Measurements from ENCODE around the gene LRRN2.

Gene LRRN2

GRCh38 chr1:204688776-204689175 is 3.2 kb upstream of the LRRN2 start:
- no peak for DNase-seq

DNA sequence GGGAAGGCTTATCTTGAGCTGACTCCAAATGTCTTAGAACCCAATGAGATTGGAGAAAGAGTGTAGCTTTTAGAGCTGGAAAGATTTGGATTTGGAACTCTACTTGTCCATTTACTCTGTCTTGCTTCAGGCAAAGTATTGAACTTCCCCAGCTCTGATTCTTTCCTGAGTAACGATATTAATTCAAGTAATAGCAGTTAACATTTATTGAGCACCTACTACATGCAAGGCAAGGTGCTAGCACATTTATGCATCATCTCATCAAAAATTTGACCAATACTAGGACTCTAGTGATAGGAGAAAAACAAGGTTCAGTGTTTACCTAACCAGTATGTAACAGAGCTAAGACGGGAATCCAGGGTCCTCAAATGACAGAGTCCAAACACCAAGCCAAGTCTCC is 2.5 kb upstream of the LRRN2 start:
- DNase-seq: no peak

DNA sequence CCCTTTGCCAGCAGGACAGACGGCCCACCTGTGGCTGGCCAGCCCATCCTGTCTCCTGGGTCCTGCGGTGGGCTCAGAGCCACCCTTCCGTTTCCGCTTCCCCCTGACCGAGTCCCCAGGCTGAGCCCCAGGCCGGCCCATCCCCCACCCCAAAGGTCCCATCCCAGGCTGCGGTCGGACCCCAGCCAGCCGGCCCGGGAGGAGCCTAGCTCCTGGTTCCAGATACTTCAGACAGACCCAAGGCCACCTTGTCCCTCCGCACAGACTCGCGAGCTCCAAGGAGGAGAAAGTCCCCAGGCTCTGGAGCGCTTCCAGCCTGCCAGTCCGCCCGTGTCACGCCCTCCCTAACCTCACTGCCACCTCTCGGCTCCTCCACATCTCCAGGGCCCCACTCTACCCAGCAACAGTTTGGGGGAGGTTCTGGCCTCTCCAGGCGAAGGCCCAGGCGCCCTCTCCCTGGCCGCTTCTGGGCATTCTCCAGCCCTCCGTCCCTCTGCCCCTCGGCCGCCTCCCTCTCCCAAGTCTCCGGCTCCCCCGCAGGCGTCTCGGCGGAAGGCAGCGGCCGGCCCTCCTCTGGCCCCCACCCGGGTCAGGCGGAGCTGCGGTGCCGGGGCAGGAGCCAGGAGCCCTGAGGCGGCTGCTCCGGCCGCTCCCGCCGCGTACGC is 835 bp downstream of the LRRN2 start:
- DNase-seq: no peak

GRCh38 chr1:204684206-204684570 is 1.4 kb downstream of the LRRN2 start:
- no peak for DNase-seq

DNA sequence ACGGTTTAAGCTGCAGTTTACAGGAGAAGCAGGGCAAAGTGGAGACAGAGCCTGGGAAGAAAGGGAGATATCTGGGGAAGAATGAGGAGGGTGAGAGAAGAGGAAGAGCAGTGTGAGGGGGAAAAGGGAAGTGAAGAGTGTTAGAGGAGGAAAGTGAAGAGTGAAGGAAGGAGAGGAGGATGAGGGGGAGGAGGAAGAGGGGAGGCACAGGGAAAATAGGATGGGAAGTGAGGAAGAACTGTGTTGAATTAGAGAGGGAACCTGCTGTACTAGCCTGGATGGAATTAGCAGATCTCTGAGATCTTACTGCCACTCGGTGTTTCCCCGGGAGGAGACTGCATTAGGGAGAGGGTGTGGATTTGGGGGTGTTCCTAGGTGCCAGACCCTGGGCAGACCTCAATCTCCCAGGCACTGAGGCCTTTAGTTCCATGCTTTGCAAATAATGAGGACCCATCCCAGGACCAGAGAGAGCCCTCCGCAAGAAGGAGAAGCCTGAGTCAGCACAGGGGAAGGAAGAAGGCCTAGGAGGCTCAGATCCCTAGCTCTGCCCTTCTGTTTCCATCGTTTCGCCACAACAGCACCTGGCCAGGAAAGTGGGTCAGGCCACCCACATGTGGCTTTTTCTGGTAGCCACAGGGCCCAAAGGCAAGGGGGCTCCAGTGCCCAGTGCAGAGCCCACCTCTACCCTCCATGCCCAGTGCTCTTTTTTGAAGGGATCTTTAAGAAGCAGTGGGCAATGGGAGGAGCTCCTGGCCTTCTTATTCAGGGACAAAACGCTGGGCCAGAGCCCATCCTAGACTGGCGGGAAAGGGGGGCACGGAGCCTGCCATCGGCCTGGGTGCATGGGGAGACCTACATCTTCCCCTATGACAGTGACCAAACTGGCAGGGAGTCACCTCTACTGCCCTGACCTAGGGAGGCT is 2.0 kb downstream of the LRRN2 start:
- DNase-seq: no peak

GRCh38 chr1:204680461-204680860 is 5.1 kb downstream of the LRRN2 start:
- DNase-seq: no peak

- no peak for DNase-seq
Observed at GRCh38 chr1:204680051-204680450, 5.5 kb downstream of the LRRN2 start.

DNA sequence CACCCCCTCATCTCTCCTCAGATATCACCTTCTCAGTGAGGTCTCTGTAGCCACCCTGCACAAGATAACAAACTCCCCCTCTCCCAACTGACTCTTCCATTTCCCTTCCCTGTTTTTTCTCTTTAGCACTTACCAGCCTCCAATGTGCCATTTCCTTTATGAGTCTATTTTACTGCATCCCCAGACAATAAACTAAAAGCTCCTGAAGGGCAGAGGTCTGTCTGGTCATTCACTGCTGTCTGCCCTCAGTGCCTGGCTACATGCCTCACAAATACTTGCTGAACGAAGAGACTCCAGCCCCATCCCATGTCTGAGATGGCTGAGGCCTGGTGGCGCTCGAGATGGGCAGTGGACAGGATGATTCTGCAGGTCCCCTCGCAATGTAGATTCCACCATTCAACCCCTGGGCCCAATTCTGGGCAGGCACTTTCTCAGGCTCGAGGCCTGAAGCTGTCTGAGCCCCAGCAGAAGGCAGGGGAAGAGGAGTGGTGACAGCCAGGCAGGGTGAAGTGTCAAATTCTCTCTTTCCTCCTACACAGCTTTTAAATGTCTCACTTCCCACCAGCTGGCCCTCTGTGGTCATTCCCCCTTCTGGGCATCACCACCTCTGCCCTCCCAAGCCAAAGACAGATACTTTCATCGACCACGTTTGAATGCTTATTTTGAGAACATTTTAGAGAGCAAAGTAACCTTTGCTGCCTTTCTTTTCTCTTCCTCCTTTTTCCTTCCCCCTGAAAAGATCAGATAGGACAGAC is 6.6 kb downstream of the LRRN2 start:
- DNase-seq: no peak

GRCh38 chr1:204677864-204678263 is 7.7 kb downstream of the LRRN2 start:
- DNase-seq: no peak

DNA sequence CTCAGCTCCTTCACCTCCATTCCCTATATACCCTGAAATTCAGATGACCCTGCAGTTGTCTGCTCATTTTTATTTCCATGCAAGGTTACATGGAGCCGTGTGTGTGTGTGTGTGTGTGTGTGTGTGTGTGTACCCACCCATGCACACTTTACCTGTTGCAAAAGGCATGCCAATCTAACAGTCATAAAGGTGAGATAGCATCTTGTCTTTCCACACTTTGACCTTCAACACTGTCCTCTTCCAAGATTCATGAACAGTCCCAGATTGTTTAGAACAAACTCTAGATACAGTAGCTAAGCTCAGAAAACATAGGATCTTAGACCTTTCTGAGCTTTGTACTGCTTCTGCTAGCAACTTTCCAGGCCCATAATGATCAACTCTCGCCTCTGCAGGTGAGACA is 9.5 kb downstream of the LRRN2 start:
- DNase-seq: no peak

GRCh38 chr1:204673909-204674649 is 11.5 kb downstream of the LRRN2 start:
- DNase-seq: no peak

GRCh38 chr1:204673209-204673608 is 12.3 kb downstream of the LRRN2 start:
- no peak for DNase-seq

DNA sequence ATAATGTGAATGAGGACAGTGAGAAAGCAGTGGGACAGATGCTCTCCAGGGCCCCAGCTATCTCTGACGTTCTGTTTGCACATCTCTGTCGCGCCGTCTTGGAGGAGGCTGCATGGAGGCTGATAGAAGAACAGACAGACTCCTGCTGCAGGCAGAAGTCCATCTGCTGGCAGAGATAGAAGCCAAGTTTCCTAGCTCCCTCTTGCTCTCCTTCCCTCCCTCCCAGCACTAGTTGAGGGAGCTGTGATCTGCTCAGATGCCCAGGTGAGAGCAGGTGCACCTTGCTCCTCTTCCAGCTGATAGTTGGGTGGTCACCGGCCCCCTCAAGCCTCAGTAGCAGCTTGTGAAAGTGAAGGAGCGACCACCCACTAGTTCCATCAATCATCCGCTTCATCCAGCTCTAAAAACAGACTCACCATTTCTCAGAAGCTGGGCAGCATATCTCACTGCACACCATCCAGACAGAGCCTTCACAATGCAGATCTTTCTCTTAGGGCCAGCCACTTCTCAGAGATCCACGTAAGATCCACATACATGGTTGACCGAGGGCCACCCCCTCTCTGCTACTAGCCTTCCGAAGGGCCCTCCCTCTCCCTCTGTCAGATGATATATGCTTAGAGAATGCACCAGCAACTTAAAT is 12.9 kb downstream of the LRRN2 start:
- DNase-seq: no peak

GRCh38 chr1:204672069-204672468 is 13.5 kb downstream of the LRRN2 start:
- no peak for DNase-seq

DNA sequence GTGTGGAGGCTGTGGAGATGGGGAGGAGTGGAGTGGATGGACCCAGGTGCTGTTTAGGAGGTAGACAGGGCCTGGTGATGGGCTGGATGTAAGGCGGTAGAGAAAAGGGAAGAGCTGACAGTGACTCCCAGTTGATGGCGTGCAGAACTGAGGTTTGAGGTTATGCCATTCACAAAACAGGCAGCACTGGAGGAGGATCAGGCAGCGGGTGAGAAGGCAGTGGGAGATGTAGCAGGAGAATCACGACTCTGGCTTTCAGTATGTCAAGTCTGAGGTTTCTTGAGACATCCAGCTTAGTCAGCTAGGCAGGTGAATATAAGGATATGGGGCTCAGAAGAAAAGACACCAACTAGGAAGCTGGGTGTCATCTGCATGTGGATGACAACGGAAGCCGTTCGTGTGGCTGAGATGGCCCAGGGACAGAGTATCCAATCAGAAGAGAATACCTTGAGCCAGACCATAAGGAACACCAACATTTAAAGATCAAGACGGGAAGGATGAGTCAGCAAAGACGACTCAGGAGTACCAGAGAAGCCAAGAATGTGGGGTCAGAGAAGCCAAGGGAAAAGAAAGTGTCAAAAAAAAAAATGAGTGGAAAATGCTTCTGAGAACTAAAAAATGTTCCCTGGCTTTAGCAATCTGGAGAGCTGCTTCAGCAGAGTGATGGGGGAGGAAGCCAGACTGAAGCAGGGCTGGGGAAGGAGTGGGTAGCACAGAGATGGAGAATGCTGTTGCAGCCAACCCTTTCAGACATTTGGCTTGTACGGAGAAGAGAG is 15.2 kb downstream of the LRRN2 start:
- no peak for DNase-seq

- DNase-seq: no peak
Observed at GRCh38 chr1:204669579-204669978, 16.0 kb downstream of the LRRN2 start.

DNA sequence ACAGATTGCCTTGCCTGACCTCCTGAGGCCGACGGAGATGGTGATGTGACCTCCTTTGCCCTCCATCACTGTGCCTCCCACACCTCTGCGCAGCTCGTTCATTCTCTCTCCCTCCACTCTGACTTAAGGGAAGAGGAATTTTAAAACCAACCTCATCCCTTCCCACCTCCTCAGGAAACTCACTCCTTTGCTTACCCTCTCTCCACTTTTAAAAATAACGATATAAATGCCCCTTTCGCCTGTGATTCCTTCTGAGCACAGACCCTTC is 21.2 kb downstream of the LRRN2 start:
- DNase-seq: no peak

DNA sequence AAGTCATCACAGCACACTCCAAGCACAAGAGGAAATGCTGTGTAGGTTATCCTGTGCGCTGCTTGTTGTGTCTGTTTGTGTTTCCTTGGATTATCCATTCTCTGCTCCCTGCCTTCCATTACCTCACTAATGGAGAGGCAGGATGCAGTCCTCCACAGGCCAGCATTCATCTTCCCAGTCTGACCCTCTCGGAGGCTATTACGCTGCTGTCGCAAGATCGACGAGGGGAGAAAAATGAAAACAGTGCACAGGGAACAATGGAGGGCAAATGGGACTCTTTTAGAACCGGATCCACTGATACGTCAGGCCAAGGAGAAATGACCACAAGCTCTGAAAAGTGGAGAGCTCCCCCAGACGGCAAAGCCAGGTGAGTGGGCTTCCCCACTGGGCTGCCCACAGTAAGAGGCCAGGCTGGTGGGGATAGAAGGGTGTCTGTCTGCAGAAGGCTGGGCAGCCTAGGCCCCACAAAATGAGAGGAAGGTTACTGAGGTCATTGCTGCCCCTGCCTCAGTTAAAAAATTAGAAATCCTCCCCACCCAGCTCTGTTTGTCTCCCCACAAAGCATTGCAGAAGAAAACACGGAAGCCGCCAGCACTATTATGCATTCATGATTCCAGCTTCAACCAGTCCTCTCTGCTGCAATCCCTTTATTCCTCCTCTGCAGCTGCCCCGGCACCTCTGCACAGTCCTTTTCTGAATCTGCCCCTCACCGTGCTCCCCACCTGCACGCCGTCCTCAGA is 21.7 kb downstream of the LRRN2 start:
- DNase-seq: no peak

GRCh38 chr1:204662530-204662929 is 23.0 kb downstream of the LRRN2 start:
- no peak for DNase-seq

DNA sequence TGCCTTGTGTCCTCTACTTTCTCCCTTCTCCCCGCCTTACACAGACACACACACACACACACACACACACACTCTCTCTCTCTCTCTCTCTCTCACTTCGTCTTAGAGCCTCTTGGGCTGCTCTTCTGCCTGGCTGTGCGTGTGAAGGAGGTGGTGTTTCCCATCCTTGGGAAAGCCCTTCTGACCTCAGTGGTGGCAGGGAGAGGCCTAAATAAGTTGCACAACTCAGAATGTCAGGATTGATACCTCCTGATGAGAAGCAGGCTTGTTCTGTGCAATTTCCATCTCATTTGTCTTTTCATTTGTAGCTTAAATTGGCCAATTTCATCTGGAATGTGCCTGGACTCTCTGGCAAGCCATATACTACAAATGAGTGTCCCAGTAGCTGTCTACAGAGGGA is 25.0 kb downstream of the LRRN2 start:
- no peak for DNase-seq

DNA sequence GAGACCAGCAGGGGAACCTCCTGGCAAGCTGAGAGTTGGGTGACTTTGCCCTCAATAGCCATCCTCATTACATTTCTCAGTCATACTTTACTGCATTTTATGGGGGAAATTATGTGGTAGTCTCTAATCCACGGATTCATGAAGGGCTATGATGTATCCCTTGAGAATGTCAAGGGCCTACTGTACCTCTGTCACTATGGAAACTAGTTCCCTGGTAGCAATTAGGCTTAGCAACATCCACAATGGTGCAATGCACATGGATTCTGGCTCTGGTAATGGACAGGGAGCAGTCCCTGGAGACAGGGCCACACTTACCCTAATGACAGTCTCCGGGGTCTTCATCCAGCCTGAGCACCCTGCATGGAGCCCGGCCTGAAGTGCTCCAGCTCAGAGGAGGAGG is 26.5 kb downstream of the LRRN2 start:
- no peak for DNase-seq
